CD4-positive, alpha-beta T cell treated with Interleukin-12 subunit alpha and Interleukin-12 subunit beta, for 1 hour (primary cell): Measurements from ENCODE around the gene MAPRE2.
"Not testable (repeated sequence)": the region's sequence is repeated elsewhere in the genome, so short reads cannot be mapped to it uniquely, and the experiment has no call there.

Experiments used
- DNase-seq: peaks from one replicate; pipeline ENCODE4 v3.0.0-alpha.2; 2020

Gene MAPRE2

GRCh38 chr18:35095983-35096676, 54.9 kb downstream of the MAPRE2 start:
- DNase-seq = no peak

- no peak for DNase-seq
Observed at GRCh38 chr18:35096677-35097011, 55.4 kb downstream of the MAPRE2 start.

GRCh38 chr18:35097195-35097594, 56.0 kb downstream of the MAPRE2 start:
- DNase-seq = no peak

GRCh38 chr18:35097763-35098162, 56.5 kb downstream of the MAPRE2 start:
- no peak for DNase-seq

- no peak for DNase-seq
Observed at GRCh38 chr18:35099911-35100310, 58.7 kb downstream of the MAPRE2 start.

- DNase-seq = no peak
Observed at GRCh38 chr18:35104391-35105051, 63.3 kb downstream of the MAPRE2 start.

GRCh38 chr18:35106013-35106844, 65.0 kb downstream of the MAPRE2 start:
- DNase-seq = no peak

- DNase-seq = peak; percentile 45
Observed at GRCh38 chr18:35106845-35107148, 65.6 kb downstream of the MAPRE2 start.

GRCh38 chr18:35107216-35107615, 66.0 kb downstream of the MAPRE2 start:
- no peak for DNase-seq

- not testable (repeated sequence) for DNase-seq
Observed at GRCh38 chr18:35108088-35108487, 66.9 kb downstream of the MAPRE2 start.

- DNase-seq = no peak
Observed at GRCh38 chr18:35110059-35110458, 68.8 kb downstream of the MAPRE2 start.

GRCh38 chr18:35110554-35111485, 69.6 kb downstream of the MAPRE2 start:
- DNase-seq = no peak

- no peak for DNase-seq
Observed at GRCh38 chr18:35112696-35113095, 71.5 kb downstream of the MAPRE2 start.

- no peak for DNase-seq
Observed at GRCh38 chr18:35114305-35114704, 73.1 kb downstream of the MAPRE2 start.

- DNase-seq = no peak
Observed at GRCh38 chr18:35116784-35117318, 75.6 kb downstream of the MAPRE2 start.

- no peak for DNase-seq
Observed at GRCh38 chr18:35117372-35117771, 76.2 kb downstream of the MAPRE2 start.

GRCh38 chr18:35117951-35118411, 76.8 kb downstream of the MAPRE2 start:
- DNase-seq = no peak

GRCh38 chr18:35118641-35119040, 77.4 kb downstream of the MAPRE2 start:
- DNase-seq = no peak

- no peak for DNase-seq
Observed at GRCh38 chr18:35121038-35121437, 79.8 kb downstream of the MAPRE2 start.

GRCh38 chr18:35121531-35121930, 80.3 kb downstream of the MAPRE2 start:
- no peak for DNase-seq

- DNase-seq = no peak
Observed at GRCh38 chr18:35122586-35123224, 81.5 kb downstream of the MAPRE2 start.

GRCh38 chr18:35123811-35124210, 82.6 kb downstream of the MAPRE2 start:
- DNase-seq = no peak
